Islet of Langerhans (tissue), 1 donor: Measurements from ENCODE around the gene LYL1.

ENCODE experiments used
- FAIRE-seq: peaks from one replicate; lab custom pipeline; 2011; peaks lifted over from hg19 to GRCh38; lab: Jason Lieb, UNC

LYL1 gene

GRCh38 chr19:13104848-13105711, 2.4 kb upstream of the LYL1 start:
- no peak for FAIRE-seq

- FAIRE-seq = no peak
Observed at GRCh38 chr19:13104360-13104847, 1.7 kb upstream of the LYL1 start.

- no peak for FAIRE-seq
Observed at GRCh38 chr19:13103581-13104359, 1.1 kb upstream of the LYL1 start.

- no peak for FAIRE-seq
Observed at GRCh38 chr19:13102416-13102665, 317 bp downstream of the LYL1 start.

- FAIRE-seq = no peak
Observed at GRCh38 chr19:13101590-13102415, 855 bp downstream of the LYL1 start.

GRCh38 chr19:13100841-13101589, 1.6 kb downstream of the LYL1 start:
- no peak for FAIRE-seq

GRCh38 chr19:13100031-13100588, 2.5 kb downstream of the LYL1 start:
- no peak for FAIRE-seq

- FAIRE-seq = no peak
Observed at GRCh38 chr19:13099073-13099999, 3.3 kb downstream of the LYL1 start.

GRCh38 chr19:13098277-13099072, 4.2 kb downstream of the LYL1 start:
- FAIRE-seq = no peak

- FAIRE-seq = no peak
Observed at GRCh38 chr19:13097463-13098258, 5.0 kb downstream of the LYL1 start.

- FAIRE-seq = no peak
Observed at GRCh38 chr19:13097033-13097462, 5.6 kb downstream of the LYL1 start.

GRCh38 chr19:13095934-13096927, 6.4 kb downstream of the LYL1 start:
- FAIRE-seq = no peak

- FAIRE-seq = no peak
Observed at GRCh38 chr19:13095393-13095784, 7.3 kb downstream of the LYL1 start.

- no peak for FAIRE-seq
Observed at GRCh38 chr19:13094771-13095392, 7.8 kb downstream of the LYL1 start.

- no peak for FAIRE-seq
Observed at GRCh38 chr19:13094106-13094504, 8.6 kb downstream of the LYL1 start.

- no peak for FAIRE-seq
Observed at GRCh38 chr19:13093407-13094105, 9.1 kb downstream of the LYL1 start.
